RWPE2 (cell line): ENCODE measurements around the gene CCDC74B.
A peak's percentile ranks its signal among the peaks of the same experiment; 100 is the strongest.
"Not testable (repeated sequence)": the region's sequence is repeated elsewhere in the genome, so short reads cannot be mapped to it uniquely, and the experiment has no call there.

ENCODE experiments used
- ATAC-seq: fragments of 200-7000 bp; cut with Tn5 transposase; 3 replicates; pipeline ENCODE4 v1.9.1; 2021; ENCODE audit warnings: low read depth
- DNase-seq: peaks from one replicate; pipeline ENCODE4 v3.0.0-alpha.2; 2020; ENCODE audit warnings: low spot score
- H3K27ac ChIP-seq: fragments of 450-650 bp; 2 replicates; pipeline ENCODE4 v1.5.1; 2017; ENCODE audit warnings: mild to moderate bottlenecking; ENCODE audit not compliant: poor library complexity, severe bottlenecking
- H3K27me3 ChIP-seq: fragments of 250-450 bp; sonication (Bioruptor Pico); 2 replicates; pipeline ENCODE4 v1.5.1; 2021; ENCODE audit warnings: mild to moderate bottlenecking, moderate library complexity; ENCODE audit not compliant: insufficient read depth, poor library complexity, severe bottlenecking
- H3K36me3 ChIP-seq: fragments of 250-450 bp; sonication (Bioruptor Pico); 2 replicates; pipeline ENCODE4 v1.5.1; 2020; ENCODE audit warnings: low read depth, mild to moderate bottlenecking, moderate library complexity
- H3K4me1 ChIP-seq: fragments of 250-450 bp; sonication (Bioruptor Pico); 2 replicates; pipeline ENCODE4 v1.5.1; 2021; ENCODE audit warnings: mild to moderate bottlenecking, moderate library complexity; ENCODE audit not compliant: insufficient read depth, poor library complexity, severe bottlenecking
- H3K4me3 ChIP-seq: fragments of 250-450 bp; sonication (Bioruptor Pico); 2 replicates; pipeline ENCODE4 v1.5.1; 2021; ENCODE audit warnings: mild to moderate bottlenecking, moderate library complexity; ENCODE audit not compliant: severe bottlenecking
- H3K9me3 ChIP-seq: fragments of 250-450 bp; sonication (Bioruptor Pico); 2 replicates; pipeline ENCODE4 v1.5.1; 2021; ENCODE audit warnings: mild to moderate bottlenecking, moderate library complexity; ENCODE audit not compliant: severe bottlenecking
- TF ChIP-seq, protein P1 (sequence below): fragments of 450-650 bp; IDR thresholded peaks from one replicate; pipeline ENCODE4 v1.5.1; 2017; ENCODE audit warnings: mild to moderate bottlenecking, moderate library complexity; ENCODE audit not compliant: poor library complexity, severe bottlenecking

The CCDC74B gene

GRCh38 chr2:130150181-130151144 is 5.6 kb upstream of the CCDC74B start:
- H3K36me3 ChIP-seq: no peaks in the 10 kb centered on the region
- no peak overlapping the region for H3K27ac ChIP-seq
- no peak; the same call in 2 of the 3 replicates for ATAC-seq
- DNase-seq: peak; percentile 52
- H3K27me3 ChIP-seq: no peaks in the 10 kb centered on the region
- no peaks in the 10 kb centered on the region for H3K4me1 ChIP-seq
- TF ChIP-seq, protein P1, sequence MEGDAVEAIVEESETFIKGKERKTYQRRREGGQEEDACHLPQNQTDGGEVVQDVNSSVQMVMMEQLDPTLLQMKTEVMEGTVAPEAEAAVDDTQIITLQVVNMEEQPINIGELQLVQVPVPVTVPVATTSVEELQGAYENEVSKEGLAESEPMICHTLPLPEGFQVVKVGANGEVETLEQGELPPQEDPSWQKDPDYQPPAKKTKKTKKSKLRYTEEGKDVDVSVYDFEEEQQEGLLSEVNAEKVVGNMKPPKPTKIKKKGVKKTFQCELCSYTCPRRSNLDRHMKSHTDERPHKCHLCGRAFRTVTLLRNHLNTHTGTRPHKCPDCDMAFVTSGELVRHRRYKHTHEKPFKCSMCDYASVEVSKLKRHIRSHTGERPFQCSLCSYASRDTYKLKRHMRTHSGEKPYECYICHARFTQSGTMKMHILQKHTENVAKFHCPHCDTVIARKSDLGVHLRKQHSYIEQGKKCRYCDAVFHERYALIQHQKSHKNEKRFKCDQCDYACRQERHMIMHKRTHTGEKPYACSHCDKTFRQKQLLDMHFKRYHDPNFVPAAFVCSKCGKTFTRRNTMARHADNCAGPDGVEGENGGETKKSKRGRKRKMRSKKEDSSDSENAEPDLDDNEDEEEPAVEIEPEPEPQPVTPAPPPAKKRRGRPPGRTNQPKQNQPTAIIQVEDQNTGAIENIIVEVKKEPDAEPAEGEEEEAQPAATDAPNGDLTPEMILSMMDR: no peak
- no peak overlapping the region for H3K4me3 ChIP-seq
- H3K9me3 ChIP-seq: no peaks in the 10 kb centered on the region

GRCh38 chr2:130148515-130148914 is 3.6 kb upstream of the CCDC74B start:
- H3K4me1 ChIP-seq, H3K4me3 ChIP-seq, DNase-seq, H3K27me3 ChIP-seq, ATAC-seq, H3K9me3 ChIP-seq, H3K36me3 ChIP-seq, H3K27ac ChIP-seq: not testable (repeated sequence)

DNA sequence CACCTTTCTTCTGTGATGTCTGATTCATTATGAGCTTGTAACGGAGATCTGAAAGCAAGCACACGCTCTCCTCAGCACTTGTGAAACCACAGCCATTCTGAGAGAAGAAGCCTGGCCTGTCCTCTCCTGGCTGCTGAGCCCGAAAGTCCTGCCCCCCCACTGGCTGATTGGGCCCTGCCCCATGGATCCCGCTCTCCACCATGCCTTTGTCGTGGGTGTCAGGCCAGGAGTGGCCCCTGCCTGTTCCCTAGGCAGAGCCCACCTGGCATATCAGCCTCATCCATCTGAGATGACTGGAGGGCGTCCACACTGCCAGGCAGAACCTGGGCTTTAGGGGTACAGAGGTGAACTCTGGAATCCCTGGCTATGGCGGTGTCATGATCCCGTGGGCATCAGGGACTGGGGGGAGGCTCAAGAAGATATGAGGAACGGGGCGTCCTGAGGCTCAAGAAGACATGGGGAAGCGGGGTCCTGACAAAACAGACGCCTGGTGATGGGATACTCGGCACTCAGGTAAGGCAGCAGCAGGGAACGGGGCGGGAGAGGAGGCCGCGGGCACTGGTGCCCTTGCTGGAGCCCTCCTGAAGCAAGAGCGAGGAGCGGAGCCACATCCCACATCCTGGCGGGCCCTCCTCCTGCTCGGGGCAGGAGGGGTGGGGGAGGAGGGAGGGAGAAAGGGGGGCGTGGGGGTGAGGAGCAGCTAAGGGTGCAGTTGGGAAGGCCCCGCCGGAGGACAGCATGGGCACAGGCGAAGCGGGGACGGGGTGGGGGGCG is 1.5 kb downstream of the CCDC74B start:
- not testable (repeated sequence) for H3K36me3 ChIP-seq, H3K4me3 ChIP-seq, H3K4me1 ChIP-seq, H3K27ac ChIP-seq, H3K9me3 ChIP-seq, H3K27me3 ChIP-seq, ATAC-seq
- peak; percentile 38 for DNase-seq

DNA sequence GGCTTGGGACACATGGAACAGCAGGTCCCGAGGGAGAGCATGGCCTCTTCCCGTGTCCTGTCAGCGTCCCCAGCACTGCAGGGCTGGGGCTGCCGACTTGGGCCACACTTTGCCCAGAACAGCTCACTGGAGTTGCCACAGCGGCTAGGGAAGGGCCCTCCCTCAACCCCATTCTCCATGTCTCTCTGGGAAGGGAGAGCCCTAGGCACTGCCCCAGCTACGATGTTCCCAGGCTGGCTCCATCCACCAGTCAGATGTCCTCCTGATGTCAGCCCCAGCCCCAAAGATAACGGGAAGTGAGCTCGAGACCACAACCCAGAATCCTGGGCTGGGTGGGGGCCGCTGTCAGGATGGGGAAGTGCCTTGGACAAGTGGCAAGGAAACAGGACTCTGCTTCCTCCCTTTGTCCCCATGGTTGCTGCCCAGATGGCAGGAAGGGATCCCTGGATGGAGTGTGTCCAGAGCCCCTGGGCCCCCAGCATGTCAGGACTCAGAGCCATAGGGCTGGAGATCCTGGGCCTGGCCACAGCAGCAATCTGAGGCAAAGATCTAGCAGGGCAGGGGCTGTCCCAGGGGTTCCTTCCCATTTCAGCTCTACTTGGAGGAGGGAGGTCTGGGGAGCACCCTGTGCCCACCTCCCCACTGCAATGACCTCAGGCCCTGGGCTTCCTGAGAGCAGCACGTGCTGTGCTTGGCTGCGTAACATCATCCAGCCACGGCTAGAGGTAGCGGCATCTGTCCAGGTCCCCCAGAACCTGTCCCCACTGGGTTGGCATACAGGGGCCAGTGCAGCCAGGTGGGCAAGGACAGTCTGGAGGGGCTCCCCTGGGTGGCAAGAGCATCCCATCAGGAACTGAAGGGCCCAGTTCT is 2.3 kb downstream of the CCDC74B start:
- not testable (repeated sequence) for DNase-seq, H3K27me3 ChIP-seq, H3K9me3 ChIP-seq, ATAC-seq, H3K27ac ChIP-seq, H3K36me3 ChIP-seq, H3K4me3 ChIP-seq, H3K4me1 ChIP-seq

- not testable (repeated sequence) for H3K4me3 ChIP-seq, H3K9me3 ChIP-seq, DNase-seq, H3K36me3 ChIP-seq, H3K27ac ChIP-seq, H3K4me1 ChIP-seq, ATAC-seq, H3K27me3 ChIP-seq
Measured at GRCh38 chr2:130141645-130142370, 3.1 kb downstream of the CCDC74B start.

DNA sequence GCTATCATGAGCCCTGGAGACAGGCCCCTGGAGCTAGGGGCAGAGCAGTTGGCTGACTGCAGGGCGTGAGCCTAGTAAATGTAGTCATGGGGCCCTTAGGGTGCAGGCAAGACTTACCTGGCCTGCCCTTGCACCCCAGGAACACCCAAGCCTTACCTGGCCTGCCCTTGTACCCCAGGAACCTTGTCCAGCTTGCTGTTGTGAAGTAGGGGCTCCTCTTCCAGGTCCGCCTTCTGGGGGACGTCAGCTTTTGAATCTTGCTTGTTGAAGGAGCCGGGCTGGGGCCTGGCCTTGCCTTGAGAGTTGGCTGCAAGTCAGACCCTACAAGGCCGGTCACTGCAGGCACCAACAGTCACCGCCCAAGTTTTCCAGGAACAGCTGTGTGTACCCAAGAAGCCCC is 3.9 kb downstream of the CCDC74B start:
- not testable (repeated sequence) for H3K36me3 ChIP-seq, H3K4me3 ChIP-seq, DNase-seq, H3K27me3 ChIP-seq, H3K27ac ChIP-seq, H3K4me1 ChIP-seq, ATAC-seq, H3K9me3 ChIP-seq

DNA sequence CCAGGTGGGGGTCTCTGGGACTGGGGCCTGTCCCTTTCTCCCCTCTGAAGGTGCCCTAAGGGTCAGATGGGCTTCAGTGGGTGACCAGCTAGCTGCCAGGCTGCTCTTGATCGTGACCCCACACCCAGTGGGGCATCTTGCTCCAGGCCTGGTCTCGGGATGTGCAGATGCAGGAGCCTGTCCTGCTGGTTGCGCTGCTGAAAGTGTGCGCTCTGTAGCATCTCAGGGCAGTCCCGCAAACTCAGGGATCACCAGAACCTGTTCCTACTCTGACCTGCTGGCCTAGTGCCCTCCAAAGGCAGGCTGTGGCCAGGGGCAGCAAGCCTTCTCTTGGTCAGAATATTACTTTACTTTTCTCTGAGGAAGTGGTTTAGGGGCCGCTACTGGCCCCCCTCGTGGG is 4.4 kb downstream of the CCDC74B start:
- not testable (repeated sequence) for H3K9me3 ChIP-seq, DNase-seq, H3K27ac ChIP-seq, H3K36me3 ChIP-seq, ATAC-seq, H3K4me1 ChIP-seq, H3K27me3 ChIP-seq, H3K4me3 ChIP-seq

DNA sequence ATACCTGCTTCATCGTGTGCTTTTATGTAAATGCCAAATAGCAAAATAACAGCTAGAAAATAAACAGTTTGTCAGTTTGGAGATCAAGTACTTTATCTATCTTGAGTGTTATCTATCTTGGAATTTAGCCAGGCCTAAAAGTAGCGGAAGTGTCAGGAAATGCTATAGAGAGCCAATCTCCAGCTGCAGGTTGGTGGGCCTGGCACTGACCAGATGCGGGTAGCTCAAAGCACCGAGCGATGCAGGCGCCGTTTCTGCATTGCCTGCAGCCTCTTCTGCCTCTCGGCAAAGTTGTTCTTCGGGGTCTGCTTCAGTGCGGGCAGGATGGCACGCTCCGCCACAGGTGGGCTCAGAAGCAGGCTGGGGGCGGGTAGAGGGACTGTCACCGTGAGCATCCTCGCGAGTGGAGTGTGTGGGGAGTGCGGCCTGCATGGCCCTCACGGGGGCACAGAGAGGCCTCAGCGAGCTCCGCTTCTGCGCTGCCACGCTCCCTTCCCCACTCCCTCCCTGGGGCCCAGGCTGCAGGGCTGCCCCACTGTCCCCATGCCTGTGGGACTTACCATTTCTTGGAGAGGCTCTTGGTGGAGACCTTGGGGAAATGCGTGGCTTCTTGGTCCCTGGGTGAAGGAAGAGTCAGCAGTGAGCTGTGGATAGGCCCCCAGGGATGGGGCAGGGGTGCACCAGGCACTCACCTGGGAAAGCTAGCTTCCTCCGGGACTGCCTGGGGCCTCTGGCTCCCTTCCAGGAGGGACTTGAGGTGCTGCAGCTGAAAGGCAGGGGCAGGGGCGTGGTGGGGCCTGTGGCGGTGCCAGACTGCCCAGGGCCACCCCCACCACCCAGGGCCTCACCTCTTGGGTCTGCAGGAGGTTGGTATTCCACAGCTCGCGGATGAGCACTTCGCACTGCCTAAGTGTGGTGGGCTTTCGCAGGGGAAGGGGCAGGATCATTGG is 5.3 kb downstream of the CCDC74B start:
- not testable (repeated sequence) for H3K36me3 ChIP-seq, H3K27ac ChIP-seq, H3K27me3 ChIP-seq, ATAC-seq, H3K4me3 ChIP-seq, H3K4me1 ChIP-seq, DNase-seq, H3K9me3 ChIP-seq

DNA sequence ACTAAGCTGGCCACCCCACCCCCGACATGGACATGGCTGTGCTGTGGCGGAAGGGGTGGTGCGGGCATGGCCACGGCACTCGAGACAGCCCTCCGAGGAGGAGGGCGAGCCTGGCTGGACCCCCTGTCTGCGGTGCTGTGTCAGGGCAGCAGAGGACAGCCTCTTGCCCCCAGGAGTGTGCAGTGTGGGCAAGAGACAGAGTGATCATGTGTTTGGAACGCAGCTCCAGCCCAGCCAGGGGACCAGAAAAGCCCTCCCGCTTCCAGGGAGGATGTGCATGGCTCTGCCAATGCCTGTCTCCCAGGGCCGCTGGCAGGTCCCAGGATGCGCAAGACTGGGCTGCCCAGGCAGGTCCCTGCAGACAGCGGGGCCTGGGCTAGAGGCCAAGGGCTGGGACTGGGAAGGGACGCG is 6.1 kb downstream of the CCDC74B start:
- not testable (repeated sequence) for H3K9me3 ChIP-seq, H3K27ac ChIP-seq, H3K4me3 ChIP-seq, H3K4me1 ChIP-seq, DNase-seq, H3K36me3 ChIP-seq, H3K27me3 ChIP-seq
- peak; percentile 54; the same call in 2 of the 3 replicates for ATAC-seq
